Retinal pigment epithelial cell (primary cell): ENCODE measurements around the gene NCEH1.

Source experiments
- DNase-seq: peaks from one replicate; pipeline ENCODE4 v3.0.0-alpha.2; 2010; ENCODE audit warnings: low read depth
- H3K4me3 ChIP-seq: 2 replicates; pipeline ENCODE4 v1.5.1; 2011; ENCODE audit warnings: mild to moderate bottlenecking, low read length, control low read depth, moderate library complexity
- CTCF ChIP-seq: conservative IDR thresholded peaks from 2 replicates; pipeline ENCODE4 v1.5.1; 2011; ENCODE audit warnings: low read depth, low read length, control low read depth, inconsistent platforms

The NCEH1 gene

GRCh38 chr3:172591876-172592771, 118.7 kb downstream of the NCEH1 start:
- no peak for DNase-seq
- H3K4me3 ChIP-seq: no peak overlapping the region
- no peak for TF ChIP-seq CTCF

GRCh38 chr3:172591125-172591605, 119.7 kb downstream of the NCEH1 start:
- no peak for TF ChIP-seq CTCF
- DNase-seq: no peak
- no peak overlapping the region for H3K4me3 ChIP-seq

- DNase-seq: no peak
- H3K4me3 ChIP-seq: no peak overlapping the region
- TF ChIP-seq CTCF: no peak
Measured at GRCh38 chr3:172586436-172586835, 124.4 kb downstream of the NCEH1 start.

GRCh38 chr3:172585954-172586353, 124.9 kb downstream of the NCEH1 start:
- no peak for DNase-seq
- no peak for TF ChIP-seq CTCF
- H3K4me3 ChIP-seq: no peak overlapping the region

GRCh38 chr3:172582712-172583111, 128.2 kb downstream of the NCEH1 start:
- no peak for DNase-seq
- H3K4me3 ChIP-seq: no peak overlapping the region
- TF ChIP-seq CTCF: no peak

GRCh38 chr3:172581757-172582166, 129.1 kb downstream of the NCEH1 start:
- no peak for TF ChIP-seq CTCF
- H3K4me3 ChIP-seq: no peak overlapping the region
- no peak for DNase-seq
